HUES64 (cell line): Measurements from ENCODE around the gene LAMA4.
"Not testable (repeated sequence)": the region's sequence is repeated elsewhere in the genome, so short reads cannot be mapped to it uniquely, and the experiment has no call there.

Source experiments
- H3K27ac ChIP-seq: 2 replicates; pipeline ENCODE4 v1.7.0; 2013; ENCODE audit warnings: low read depth, low read length, inconsistent platforms
- H3K27me3 ChIP-seq: 2 replicates; pipeline ENCODE4 v1.6.1; 2013; ENCODE audit warnings: mild to moderate bottlenecking, low read length; ENCODE audit not compliant: insufficient read depth
- H3K36me3 ChIP-seq: 2 replicates; pipeline ENCODE4 v1.6.1; 2013; ENCODE audit warnings: mild to moderate bottlenecking, low read length; ENCODE audit not compliant: insufficient read depth
- H3K4me1 ChIP-seq: 2 replicates; pipeline ENCODE4 v1.6.1; 2013; ENCODE audit warnings: mild to moderate bottlenecking, low read length, moderate library complexity; ENCODE audit not compliant: insufficient read depth
- H3K4me3 ChIP-seq: 2 replicates; pipeline ENCODE4 v1.5.1; 2013; ENCODE audit warnings: mild to moderate bottlenecking, low read length, moderate library complexity
- H3K9ac ChIP-seq: 2 replicates; pipeline ENCODE4 v1.6.1; 2013; ENCODE audit warnings: mild to moderate bottlenecking, low read depth, low read length
- H3K9me3 ChIP-seq: 2 replicates; pipeline ENCODE4 v1.6.1; 2013; ENCODE audit warnings: low read depth, low read length; ENCODE audit not compliant: insufficient read depth
- WGBS: fragments of 150-250, 120-280 bp; methylation state at CpG from one replicate; pipeline ENCODE4 v1.1.7; 2013; ENCODE audit warnings: missing lambda C conversion rate; 5-methylcytosine and 5-hydroxymethylcytosine counted together

LAMA4 gene

DNA sequence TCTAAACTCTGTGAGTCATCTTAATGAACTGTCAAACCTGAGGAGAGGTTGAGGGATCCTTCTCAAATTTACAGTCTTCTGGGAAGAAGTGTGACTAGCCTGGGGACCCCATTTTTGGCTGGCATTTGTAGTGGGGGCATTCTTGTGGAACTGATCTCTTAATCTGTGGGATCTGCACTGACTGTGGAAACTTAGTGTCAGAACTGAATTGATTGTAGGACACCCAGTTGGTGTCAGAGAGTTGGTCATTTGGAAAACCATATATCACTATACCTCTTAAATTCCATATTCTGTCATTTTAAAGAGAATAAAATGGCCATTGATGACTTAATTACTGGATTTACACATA lies 48.3 kb downstream of the LAMA4 start:
- Histone ChIP-seq H3K36me3 (no peaks in the 10 kb centered on the region), H3K27ac (peak overlapping the region; percentile 59; the same call in 1 of the 2 replicates), H3K9me3 (no peaks in the 10 kb centered on the region), H3K27me3 (no peaks in the 10 kb centered on the region), H3K4me1 (peaks cover 32% of the 10 kb centered on the region), H3K4me3 (no peak overlapping the region), H3K9ac (no peak overlapping the region)

DNA sequence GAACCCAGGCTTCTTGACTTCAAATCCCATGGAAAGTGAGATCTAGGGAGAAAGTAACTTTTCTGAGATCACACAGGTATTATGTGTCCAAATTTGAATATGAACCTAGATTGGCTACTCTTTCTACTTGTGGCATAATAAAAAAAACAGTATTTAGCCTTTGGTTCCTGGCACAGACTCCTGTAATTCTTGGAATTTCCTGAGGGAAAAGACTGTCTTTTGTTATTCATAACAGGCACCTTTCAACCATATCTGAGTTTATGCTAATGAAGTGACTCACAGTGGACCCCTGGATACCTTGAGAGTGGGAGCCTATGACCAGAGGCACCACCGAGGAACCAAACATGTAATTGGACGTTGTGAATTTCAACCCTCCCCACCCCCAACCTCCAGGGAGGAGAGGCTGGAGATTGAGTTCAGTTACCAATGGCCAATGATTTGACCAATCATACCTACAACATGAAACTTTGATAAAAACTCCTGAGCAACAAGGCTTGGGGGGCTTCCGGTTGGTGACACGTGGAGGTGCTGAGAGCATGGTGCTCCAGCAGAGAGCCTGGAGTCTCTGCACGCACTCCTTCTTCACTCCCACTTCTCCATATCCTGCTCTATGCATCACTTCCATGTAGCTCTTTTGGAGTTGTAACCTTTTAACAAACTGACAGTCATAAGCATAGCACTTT lies 48.8 kb downstream of the LAMA4 start:
- H3K27me3 ChIP-seq, result no peaks in the 10 kb centered on the region
- peak overlapping the region; percentile 62; the same call in 1 of the 2 replicates for H3K27ac ChIP-seq
- no peaks in the 10 kb centered on the region for H3K9me3 ChIP-seq
- no peak overlapping the region for H3K4me3 ChIP-seq
- H3K4me1 ChIP-seq, result peaks cover 32% of the 10 kb centered on the region
- H3K36me3 ChIP-seq, result no peaks in the 10 kb centered on the region
- H3K9ac ChIP-seq, result no peak overlapping the region
- 71% methylated on average over 5 of the region's 5 CpGs for WGBS

GRCh38 chr6:112204350-112204706 lies 50.0 kb downstream of the LAMA4 start:
- no peaks in the 10 kb centered on the region for H3K27me3 ChIP-seq
- H3K4me1 ChIP-seq, result peaks cover 37% of the 10 kb centered on the region
- H3K36me3 ChIP-seq, result no peaks in the 10 kb centered on the region
- WGBS, result 93% methylated on average over 2 of the region's 4 CpGs
- H3K4me3 ChIP-seq, result no peak overlapping the region
- no peak overlapping the region for H3K9ac ChIP-seq
- no peaks in the 10 kb centered on the region for H3K9me3 ChIP-seq
- H3K27ac ChIP-seq, result no peak overlapping the region

GRCh38 chr6:112203577-112204349 lies 50.6 kb downstream of the LAMA4 start:
- Histone ChIP-seq H3K9me3 (no peaks in the 10 kb centered on the region), H3K9ac (no peak overlapping the region), H3K36me3 (no peaks in the 10 kb centered on the region), H3K27me3 (no peaks in the 10 kb centered on the region), H3K4me3 (no peak overlapping the region), H3K4me1 (peaks cover 43% of the 10 kb centered on the region), H3K27ac (no peak overlapping the region)
- 86% methylated on average over 6 of the region's 6 CpGs for WGBS

- WGBS, result 83% methylated on average over 12 of the region's 12 CpGs
- no peaks in the 10 kb centered on the region for H3K27me3 ChIP-seq
- H3K36me3 ChIP-seq, result no peaks in the 10 kb centered on the region
- no peak overlapping the region for H3K4me3 ChIP-seq
- no peak overlapping the region for H3K27ac ChIP-seq
- H3K9ac ChIP-seq, result no peak overlapping the region
- no peaks in the 10 kb centered on the region for H3K9me3 ChIP-seq
- H3K4me1 ChIP-seq, result peaks cover 44% of the 10 kb centered on the region
Observed at GRCh38 chr6:112202639-112203341, 51.6 kb downstream of the LAMA4 start.

GRCh38 chr6:112200185-112200914 lies 54.0 kb downstream of the LAMA4 start:
- not testable (repeated sequence) for H3K27me3 ChIP-seq, H3K36me3 ChIP-seq, H3K9me3 ChIP-seq, H3K27ac ChIP-seq, H3K4me3 ChIP-seq, H3K9ac ChIP-seq
- 100% methylated on average over 1 of the region's 2 CpGs for WGBS
- H3K4me1 ChIP-seq, result peaks cover 37% of the 10 kb centered on the region

DNA sequence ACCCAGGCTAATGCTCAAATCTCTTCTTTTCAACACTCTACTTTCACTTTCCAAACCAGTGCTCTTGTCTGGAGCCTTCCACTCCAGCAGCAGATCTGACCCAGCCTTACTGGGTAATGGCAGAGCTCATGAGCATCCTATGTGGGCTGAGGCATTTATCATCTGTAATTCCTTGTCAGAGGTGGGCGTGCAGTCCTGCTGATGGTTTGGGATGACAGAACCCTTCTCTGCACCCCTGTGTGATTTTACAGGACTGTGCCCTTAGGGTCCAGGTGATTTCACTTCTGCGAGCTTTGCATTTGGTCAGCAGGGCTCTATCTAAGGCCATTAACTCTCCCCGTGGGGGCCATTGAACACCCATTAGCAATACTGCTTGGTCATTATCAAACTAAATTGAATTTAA lies 55.4 kb downstream of the LAMA4 start:
- Histone ChIP-seq H3K4me1 (peaks cover 29% of the 10 kb centered on the region), H3K4me3 (no peak overlapping the region), H3K9ac (no peak overlapping the region), H3K36me3 (no peaks in the 10 kb centered on the region), H3K27ac (no peak overlapping the region), H3K27me3 (no peaks in the 10 kb centered on the region), H3K9me3 (no peaks in the 10 kb centered on the region)
- WGBS, result 60% methylated on average over 3 of the region's 3 CpGs

DNA sequence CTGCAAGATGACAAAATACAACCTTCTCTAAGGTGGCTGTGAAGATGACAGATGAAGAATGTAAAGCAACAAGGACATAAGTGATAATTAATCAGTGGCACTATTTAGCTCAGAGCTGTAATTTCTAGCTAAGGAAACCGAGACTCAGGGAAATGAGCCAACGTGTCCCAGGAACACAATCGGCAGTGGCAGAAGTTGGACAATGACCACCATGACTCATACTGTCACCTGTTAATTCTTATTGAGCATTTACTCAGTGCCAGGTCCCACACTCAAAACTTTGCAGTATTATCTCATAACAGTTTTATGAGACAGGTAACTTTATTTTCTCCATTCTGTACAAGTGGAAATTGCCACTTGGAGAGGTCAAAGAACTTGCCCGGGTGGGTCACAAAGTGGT lies 55.8 kb downstream of the LAMA4 start:
- H3K27me3 ChIP-seq, result no peaks in the 10 kb centered on the region
- H3K4me3 ChIP-seq, result no peak overlapping the region
- no peak overlapping the region for H3K9ac ChIP-seq
- H3K9me3 ChIP-seq, result no peaks in the 10 kb centered on the region
- no peaks in the 10 kb centered on the region for H3K36me3 ChIP-seq
- no peak overlapping the region for H3K27ac ChIP-seq
- 95% methylated on average over 4 of the region's 4 CpGs for WGBS
- H3K4me1 ChIP-seq, result peaks cover 25% of the 10 kb centered on the region

DNA sequence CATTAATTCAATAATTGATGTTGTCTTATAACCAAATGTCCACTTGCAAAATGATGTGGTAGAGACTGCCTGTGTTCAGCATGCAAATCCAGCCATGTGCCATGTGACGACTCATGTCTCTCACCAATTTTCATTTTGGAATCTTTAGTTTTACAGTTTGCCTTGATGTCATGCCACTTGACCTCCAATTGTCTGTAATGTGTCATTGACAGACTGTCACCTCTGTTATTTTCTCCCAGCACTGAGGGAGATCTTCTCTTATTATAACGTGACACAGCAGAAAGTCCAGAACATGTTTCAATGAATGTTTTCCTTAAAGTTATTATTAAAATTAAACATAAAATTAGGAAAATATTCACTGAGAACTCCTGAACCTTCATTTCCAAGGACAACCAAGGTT lies 56.7 kb downstream of the LAMA4 start:
- Histone ChIP-seq H3K27ac (no peak overlapping the region), H3K36me3 (no peaks in the 10 kb centered on the region), H3K9me3 (no peaks in the 10 kb centered on the region), H3K27me3 (no peaks in the 10 kb centered on the region), H3K4me1 (peaks cover 16% of the 10 kb centered on the region), H3K4me3 (no peak overlapping the region), H3K9ac (no peak overlapping the region)
- WGBS, result 96% methylated on average over 1 of the region's 2 CpGs

- H3K4me3 ChIP-seq, result no peak overlapping the region
- H3K36me3 ChIP-seq, result no peaks in the 10 kb centered on the region
- peaks cover 11% of the 10 kb centered on the region for H3K4me1 ChIP-seq
- no peak overlapping the region for H3K9ac ChIP-seq
- 100% methylated on average over 1 of the region's 1 CpG for WGBS
- no peaks in the 10 kb centered on the region for H3K27me3 ChIP-seq
- H3K27ac ChIP-seq, result no peak overlapping the region
- no peaks in the 10 kb centered on the region for H3K9me3 ChIP-seq
Observed at GRCh38 chr6:112196306-112196705, 58.1 kb downstream of the LAMA4 start.

DNA sequence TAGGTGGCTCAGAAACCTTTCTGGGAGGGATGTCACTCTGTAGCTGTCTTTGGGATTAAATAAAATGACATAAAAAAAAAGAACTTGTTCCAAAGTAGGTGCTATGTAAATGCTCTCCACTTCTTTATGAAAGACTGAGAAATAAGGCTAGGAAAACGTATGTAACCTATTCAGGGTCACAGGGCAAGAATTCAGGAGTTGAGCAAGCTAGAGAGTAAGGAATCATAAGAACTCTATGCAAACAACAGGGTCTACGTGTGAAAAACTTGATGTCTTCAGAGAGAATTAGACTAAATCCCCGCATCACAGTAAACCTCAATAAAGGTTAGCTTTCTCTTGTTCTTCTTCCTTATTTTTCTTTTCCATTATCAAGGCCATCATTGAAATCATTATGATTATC lies 59.2 kb downstream of the LAMA4 start:
- H3K4me1 ChIP-seq, result peaks cover 11% of the 10 kb centered on the region
- no peaks in the 10 kb centered on the region for H3K27me3 ChIP-seq
- no peaks in the 10 kb centered on the region for H3K36me3 ChIP-seq
- WGBS, result 83% methylated on average over 3 of the region's 3 CpGs
- no peaks in the 10 kb centered on the region for H3K9me3 ChIP-seq
- no peak overlapping the region for H3K9ac ChIP-seq
- H3K27ac ChIP-seq, result no peak overlapping the region
- H3K4me3 ChIP-seq, result no peak overlapping the region
